Mononuclear cell (primary cell): Measurements from ENCODE around the gene ATP6V0B. TPM values are rescaled to one million over a fixed set of nuclear protein-coding genes. Genes with fewer than 3 reads are reported as not detected.
A peak's percentile ranks its signal among the peaks of the same experiment; 100 is the strongest.

Experiments
- H3K27me3 ChIP-seq: 2 replicates; pipeline ENCODE4 v1.6.0; 2011; ENCODE audit warnings: low read length, control low read depth; ENCODE audit not compliant: insufficient read depth
- H3K4me1 ChIP-seq: 2 replicates; pipeline ENCODE4 v1.5.1; 2011; ENCODE audit warnings: mild to moderate bottlenecking, low read length, control low read depth; ENCODE audit not compliant: insufficient read depth
- H3K4me3 ChIP-seq: 2 replicates; pipeline ENCODE4 v1.5.1; 2011; ENCODE audit warnings: mild to moderate bottlenecking, low read length, moderate library complexity
- H3K9me3 ChIP-seq: 2 replicates; pipeline ENCODE4 v1.5.1; 2011; ENCODE audit warnings: low read depth, mild to moderate bottlenecking, control low read depth, low read length
- total RNA-seq: library from RNA; depleted of rRNA; stranded (reverse); fragments of >200 nt; gene quantifications from one replicate; pipeline ENCODE4 v1.2.3, GENCODE V29; 2012

Gene ATP6V0B
- total RNA-seq, 1 donor, result 73.1 TPM

DNA sequence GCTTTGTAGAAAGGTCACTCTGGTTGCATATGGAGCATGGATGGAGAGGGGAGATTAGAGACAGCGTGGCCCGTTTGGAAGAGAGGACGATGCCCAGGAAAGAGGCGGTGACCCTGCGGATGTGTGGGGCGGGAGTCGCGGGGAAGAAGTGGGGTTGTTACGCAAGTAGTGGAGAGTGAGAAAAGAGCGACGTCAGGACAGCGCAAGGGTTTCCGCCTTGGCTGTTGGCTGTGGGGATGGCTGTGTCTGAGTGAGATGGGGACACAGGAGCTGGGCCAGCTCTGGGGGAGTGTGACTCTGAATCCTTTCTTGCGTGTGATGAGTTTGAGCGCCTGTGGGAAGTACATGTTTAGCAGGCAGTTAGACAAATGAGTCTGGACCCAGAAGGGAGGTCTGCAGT lies 8.0 kb downstream of the ATP6V0B start:
- Histone ChIP-seq H3K4me1 (peaks cover 26% of the 10 kb centered on the region), H3K9me3 (no peaks in the 10 kb centered on the region), H3K4me3 (no peak overlapping the region), H3K27me3 (no peaks in the 10 kb centered on the region)

DNA sequence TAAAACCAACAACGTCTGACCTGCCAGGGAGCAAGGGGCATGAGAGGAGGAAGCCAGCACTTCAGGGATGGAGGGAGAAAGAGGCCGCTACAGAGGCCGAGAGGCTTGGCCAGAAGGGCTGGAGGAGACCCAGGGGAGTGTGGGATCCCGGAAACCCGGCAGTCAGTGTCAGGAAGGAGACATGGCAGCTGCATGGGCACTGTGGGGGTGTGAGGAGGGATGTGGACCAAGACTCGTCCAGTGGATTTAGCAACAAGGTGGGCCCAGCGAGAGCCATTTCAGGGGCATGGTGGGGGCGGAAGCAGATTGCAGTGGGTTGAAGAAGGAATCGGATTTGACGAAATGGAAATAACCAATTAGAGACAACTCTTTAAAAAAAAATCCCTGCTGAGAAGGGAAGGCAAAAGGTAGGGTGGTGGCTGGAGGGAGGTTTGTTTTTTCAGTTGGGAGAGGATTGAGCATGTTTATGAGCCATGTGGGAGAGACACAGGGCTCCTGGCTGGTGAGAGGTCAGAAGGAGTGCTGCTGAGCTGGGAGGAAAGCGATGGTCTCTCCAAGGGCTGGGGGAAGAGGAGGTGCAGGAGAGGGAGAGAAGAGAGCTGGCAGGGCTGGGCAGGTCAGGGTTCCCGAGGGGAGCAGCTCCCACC lies 8.6 kb downstream of the ATP6V0B start:
- H3K27me3 ChIP-seq, result no peaks in the 10 kb centered on the region
- H3K4me3 ChIP-seq, result no peak overlapping the region
- H3K4me1 ChIP-seq, result peaks cover 21% of the 10 kb centered on the region
- H3K9me3 ChIP-seq, result no peaks in the 10 kb centered on the region

DNA sequence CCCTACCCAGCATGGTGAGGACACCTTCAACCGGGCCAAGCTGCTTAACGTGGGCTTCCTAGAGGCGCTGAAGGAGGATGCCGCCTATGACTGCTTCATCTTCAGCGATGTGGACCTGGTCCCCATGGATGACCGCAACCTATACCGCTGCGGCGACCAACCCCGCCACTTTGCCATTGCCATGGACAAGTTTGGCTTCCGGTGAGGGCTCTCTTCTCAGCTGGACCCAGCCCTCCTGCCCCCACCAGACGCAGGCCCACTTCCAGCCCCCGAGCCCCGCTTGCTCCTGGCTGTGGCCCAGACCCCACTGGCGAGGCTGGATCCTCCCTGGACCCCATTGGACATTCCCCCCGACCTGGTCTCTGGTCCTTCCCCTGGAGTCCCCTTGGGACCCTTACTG lies 10.1 kb downstream of the ATP6V0B start:
- Histone ChIP-seq H3K27me3 (no peaks in the 10 kb centered on the region), H3K4me3 (no peak overlapping the region), H3K4me1 (peaks cover 13% of the 10 kb centered on the region), H3K9me3 (no peaks in the 10 kb centered on the region)

DNA sequence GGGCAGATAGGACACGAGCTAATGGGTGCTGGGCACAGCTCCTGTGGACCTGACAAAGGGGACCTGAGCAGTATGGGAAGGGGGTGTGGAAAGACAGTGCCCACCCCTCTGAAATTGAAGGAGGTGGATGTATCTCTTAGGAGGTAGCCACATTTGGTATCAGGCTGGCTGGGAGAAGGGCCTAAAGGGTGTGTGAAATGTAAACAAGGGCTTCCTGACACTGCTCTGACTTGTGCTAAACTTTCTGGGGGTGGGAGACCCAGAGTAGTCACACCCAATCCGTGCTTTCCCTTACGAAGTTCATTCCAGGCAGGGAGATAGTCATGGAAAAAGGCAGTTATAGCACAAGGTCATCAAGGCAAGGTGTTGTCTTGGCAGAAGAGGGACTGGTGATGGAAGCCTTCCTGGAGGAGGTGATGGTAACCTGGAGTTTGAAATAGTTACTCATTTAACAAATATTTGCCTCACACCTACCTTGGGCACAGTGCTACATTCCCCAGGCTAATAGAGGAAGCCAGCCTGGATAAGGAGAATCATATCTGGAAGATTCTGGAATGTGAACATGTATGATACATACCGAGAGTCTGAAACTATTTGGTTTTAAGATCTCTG lies 11.3 kb downstream of the ATP6V0B start:
- H3K27me3 ChIP-seq, result no peaks in the 10 kb centered on the region
- H3K4me1 ChIP-seq, result peaks cover 15% of the 10 kb centered on the region
- H3K9me3 ChIP-seq, result no peaks in the 10 kb centered on the region

DNA sequence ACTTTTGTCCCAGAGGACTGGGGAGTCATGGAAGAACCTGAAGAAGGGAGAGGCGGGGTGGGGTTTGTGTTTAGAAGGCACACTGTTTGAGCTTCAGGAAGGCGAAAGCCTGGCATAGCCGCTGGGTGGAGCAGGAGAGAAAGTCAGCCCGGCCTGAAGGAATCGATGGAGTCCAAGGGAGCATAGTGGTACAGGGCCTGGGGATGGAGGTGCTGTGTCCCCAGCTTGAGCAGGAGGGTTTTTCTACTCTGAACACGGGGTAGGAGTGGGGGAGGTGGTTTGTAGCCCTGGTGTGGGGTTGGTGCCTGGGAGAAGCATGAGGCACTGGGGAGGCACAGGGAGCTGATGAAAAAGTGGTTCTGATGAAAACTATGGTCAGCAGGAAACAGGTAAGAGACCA lies 12.0 kb downstream of the ATP6V0B start:
- Histone ChIP-seq H3K4me3 (no peak overlapping the region), H3K9me3 (no peaks in the 10 kb centered on the region), H3K27me3 (no peaks in the 10 kb centered on the region), H3K4me1 (peaks cover 15% of the 10 kb centered on the region)

More for the DNA sequence above, 11.3 kb downstream of the ATP6V0B start:
- H3K4me3 ChIP-seq, result no peak overlapping the region

DNA sequence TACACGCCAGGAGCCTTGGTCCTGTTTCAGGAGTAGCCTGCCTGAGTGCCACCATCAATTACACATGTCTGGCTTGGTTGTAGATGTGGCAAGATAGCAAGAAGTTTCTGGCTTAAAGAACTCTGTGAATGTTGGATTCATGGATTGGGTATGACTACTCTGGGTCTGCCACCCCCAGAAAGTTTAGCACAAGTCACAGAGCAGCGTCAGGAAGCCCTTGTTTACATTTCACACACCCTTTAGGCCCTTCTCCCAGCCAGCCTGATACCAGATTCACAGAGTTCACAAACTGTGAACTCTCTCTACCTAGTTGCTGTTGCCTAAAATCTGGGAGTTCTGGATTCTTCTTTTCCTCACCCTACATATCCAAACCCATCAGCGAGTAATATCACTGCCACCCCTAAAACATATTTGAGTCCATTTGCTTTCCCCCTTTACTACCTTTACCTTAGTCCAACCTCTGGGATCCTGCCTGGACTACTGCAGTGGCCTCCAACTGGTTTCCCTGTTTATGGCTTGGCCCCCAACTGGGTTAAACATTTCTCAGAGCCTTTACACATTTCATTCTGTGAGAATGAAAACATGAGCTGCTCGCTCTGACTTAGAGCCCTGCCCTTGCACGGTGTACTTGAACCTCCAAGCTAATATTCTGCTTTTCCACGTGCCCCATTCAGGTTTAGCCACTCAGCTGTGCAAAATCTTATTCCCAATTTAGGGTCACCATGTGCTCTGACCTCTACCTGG lies 12.6 kb downstream of the ATP6V0B start:
- peaks cover 20% of the 10 kb centered on the region for H3K4me1 ChIP-seq
- H3K27me3 ChIP-seq, result no peaks in the 10 kb centered on the region
- no peak overlapping the region for H3K4me3 ChIP-seq
- H3K9me3 ChIP-seq, result no peaks in the 10 kb centered on the region

DNA sequence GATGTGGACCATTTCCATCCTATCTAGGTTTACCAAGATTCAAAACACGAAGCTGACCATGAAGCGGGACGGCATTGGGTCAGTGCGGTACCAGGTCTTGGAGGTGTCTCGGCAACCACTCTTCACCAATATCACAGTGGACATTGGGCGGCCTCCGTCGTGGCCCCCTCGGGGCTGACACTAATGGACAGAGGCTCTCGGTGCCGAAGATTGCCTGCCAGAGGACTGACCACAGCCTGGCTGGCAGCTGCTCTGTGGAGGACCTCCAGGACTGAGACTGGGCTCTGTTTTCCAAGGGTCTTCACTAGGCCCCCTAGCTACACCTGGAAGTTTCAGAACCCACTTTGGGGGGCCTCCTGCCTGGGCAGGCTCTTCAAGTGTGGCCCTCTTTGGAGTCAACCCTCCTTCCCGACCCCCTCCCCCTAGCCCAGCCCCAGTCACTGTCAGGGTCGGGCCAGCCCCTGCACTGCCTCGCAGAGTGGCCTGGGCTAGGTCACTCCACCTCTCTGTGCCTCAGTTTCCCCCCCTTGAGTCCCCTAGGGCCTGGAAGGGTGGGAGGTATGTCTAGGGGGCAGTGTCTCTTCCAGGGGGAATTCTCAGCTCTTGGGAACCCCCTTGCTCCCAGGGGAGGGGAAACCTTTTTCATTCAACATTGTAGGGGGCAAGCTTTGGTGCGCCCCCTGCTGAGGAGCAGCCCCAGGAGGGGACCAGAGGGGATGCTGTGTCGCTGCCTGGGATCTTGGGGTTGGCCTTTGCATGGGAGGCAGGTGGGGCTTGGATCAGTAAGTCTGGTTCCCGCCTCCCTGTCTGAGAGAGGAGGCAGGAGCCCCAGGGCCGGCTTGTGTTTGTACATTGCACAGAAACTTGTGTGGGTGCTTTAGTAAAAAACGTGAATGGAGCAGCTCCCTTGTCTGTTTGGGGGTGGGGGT lies 15.8 kb downstream of the ATP6V0B start:
- Histone ChIP-seq H3K4me1 (peaks cover 13% of the 10 kb centered on the region), H3K9me3 (no peaks in the 10 kb centered on the region), H3K4me3 (no peak overlapping the region), H3K27me3 (no peaks in the 10 kb centered on the region)

DNA sequence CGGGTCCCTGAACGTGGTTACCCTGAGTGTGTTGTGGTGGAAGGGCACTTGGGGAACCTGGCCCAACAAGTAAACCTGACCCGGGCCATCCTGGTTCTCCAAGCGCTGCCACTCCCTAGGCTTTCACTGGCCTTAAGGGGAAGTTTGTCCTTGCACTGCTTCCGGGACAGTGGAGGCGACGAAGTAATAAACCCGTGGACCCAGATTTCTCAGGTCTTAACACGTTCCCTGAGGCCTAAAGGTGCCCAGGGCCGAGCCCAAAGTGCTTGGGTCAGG lies 16.4 kb downstream of the ATP6V0B start:
- Histone ChIP-seq H3K9me3 (no peaks in the 10 kb centered on the region), H3K27me3 (no peaks in the 10 kb centered on the region), H3K4me3 (peak overlapping the region; percentile 50), H3K4me1 (peaks cover 13% of the 10 kb centered on the region)

DNA sequence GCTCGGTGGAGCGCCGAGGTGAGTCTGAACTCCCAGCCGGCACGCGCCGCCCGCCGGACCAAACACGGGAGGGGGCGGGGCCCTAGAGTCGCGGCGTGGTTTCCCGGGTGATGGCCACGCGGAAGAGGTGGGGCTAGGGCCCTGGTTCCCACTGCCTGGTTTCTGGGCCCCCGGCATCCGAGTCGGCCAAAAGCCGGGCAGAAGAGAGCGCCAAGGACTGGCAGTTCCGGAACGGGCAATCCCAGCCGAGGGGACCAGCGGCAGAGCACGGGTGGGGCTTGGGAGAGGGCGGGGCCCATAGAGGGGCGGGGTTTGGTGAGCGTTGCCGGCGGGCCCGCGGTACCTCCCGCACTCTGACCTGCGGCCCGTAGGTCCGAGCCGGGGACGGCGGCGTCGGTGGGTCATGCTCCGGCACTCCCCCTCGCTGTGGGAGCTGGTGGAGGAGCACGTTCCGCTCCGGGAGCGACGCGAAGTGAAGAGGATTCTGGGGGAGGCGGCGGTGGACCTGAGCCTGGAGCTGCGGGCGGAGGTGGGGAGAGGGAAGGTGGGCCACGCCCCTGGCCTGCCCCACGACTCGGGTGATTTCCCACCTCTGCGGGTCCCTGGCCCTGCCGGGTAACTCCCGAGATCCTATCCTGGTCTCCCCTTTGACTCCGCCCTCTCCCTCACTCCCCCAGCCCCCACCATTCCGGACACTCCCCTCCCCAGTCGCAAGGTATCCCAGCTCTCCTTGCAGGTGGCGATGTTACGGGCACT lies 16.9 kb downstream of the ATP6V0B start, which contains the start of gene CCDC24:
Gene CCDC24 (plus strand): TSS at position 124 of the 756 bp plus-strand sequence. CDS start 280 bp downstream, at position 404.
- H3K4me3 ChIP-seq, result peak within 1 kb of the TSS; percentile 50
- H3K9me3 ChIP-seq, result no peaks in the 10 kb centered on the region
- no peaks in the 10 kb centered on the region for H3K27me3 ChIP-seq
- H3K4me1 ChIP-seq, result peaks cover 13% of the 10 kb centered on the region

DNA sequence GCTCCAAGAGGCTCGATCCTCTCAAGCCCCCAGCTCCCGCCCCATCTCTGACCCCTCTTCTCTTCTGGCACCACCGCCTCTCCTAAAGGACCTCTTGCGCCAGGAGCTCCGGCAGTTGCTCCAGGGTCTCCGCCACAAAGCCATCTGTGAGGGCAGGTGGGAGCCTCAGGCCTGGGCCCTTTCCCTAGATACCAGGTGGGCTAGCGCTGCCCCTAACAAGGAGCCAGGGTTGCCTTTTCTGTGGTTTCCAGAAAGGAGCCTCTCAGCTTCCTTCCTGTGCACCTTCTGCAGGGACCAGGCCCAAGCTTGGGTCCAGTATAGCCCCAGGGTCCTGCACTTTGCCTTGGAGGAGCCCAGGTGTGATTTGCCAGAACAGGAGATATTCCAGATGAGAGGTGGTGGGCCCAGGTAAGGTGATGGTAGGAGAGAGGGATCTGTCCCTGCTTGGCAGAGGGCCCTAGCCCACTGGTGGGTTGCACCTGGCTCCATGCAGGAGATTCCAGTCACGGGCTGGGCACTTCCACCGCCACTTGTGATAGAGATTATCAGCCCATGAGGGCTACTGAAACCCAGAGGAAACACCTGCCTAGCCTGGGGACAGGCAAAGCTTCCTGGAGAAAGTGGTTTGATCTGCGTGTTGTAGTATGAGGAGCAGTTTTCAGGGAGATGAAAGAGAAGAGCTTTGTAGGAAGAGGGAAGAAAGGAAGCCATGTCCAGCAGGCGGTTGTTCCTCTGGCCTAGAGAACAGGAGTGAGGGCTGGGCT lies 17.7 kb downstream of the ATP6V0B start:
- H3K4me3 ChIP-seq, result no peak overlapping the region

DNA sequence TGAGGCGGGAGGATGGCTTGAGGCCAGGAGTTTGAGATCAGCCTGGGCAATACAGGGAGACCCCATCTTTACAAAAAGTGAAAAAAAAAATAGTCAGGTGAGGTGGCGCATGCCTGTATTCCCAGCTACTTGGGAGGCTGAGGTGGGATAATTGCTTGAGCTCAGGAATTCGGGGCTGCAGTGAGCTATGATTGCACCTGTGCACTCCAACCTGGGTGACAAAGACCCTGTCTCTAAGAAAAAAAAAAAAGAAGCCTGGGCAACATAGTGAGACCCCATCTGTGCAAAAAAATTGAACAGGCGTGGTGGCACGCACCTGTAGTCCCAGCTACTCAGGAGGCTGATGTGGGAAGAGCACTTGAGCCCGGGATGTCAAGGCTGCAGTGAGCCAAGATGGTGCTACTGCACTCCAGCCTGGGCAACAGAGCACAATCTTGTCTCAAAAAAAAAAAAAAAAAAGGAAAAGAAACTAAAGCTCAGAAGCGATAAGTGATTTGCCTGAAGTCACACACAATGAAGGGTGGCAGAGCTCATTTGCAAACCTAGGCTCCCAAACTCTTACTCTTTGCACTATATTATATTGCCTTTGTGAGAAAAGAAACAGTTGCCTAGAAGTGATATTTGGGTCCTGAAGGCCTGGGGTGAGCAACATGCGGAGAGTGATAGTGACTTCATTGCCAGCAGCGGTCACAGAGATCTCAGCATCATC lies 18.6 kb downstream of the ATP6V0B start:
- Histone ChIP-seq H3K9me3 (no peaks in the 10 kb centered on the region), H3K4me1 (peaks cover 13% of the 10 kb centered on the region), H3K27me3 (no peaks in the 10 kb centered on the region), H3K4me3 (no peak overlapping the region)

More for the DNA sequence above, 17.7 kb downstream of the ATP6V0B start:
- Histone ChIP-seq H3K27me3 (no peaks in the 10 kb centered on the region), H3K9me3 (no peaks in the 10 kb centered on the region), H3K4me1 (peaks cover 13% of the 10 kb centered on the region)

DNA sequence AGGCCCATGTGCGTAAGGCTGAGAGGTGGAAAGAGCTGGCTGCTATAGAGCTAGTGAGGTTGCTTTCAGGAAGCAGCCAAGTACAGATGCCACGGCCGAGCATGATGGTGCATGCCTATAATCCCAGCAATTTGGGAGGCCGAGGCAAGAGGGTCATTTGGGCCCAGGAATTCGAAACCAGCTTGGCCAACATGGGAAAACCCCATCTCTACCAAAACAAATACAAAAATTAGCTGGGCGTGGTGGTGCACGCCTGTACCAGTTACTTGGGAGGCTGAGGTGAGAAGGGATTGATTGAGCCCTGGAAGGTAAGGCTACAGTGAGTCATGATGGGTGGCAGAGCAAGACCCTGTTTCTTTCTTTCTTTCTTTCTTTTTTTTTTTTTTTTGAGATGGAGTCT lies 19.3 kb downstream of the ATP6V0B start:
- H3K27me3 ChIP-seq, result no peaks in the 10 kb centered on the region
- no peak overlapping the region for H3K4me3 ChIP-seq
- H3K9me3 ChIP-seq, result no peaks in the 10 kb centered on the region
- H3K4me1 ChIP-seq, result peaks cover 13% of the 10 kb centered on the region
